ENCODE measurements around the gene ATIC.

GRCh38 chr2:215332872-215333595, 21.2 kb downstream of the ATIC start:
- TF ChIP-seq CTCF (conservative IDR thresholded peaks at IDR 0.05) (no peak), ZFX (IDR thresholded peaks at IDR 0.05) (no peak)

All from C4-2B (cell line).